Stimulated activated CD8-positive, alpha-beta memory T cell treated with anti-CD3 and anti-CD28 coated beads, Interleukin-7, amount 100 ng/mL, for 4 hours (primary cell): ENCODE data around the gene CDK2AP2.
"Not testable (repeated sequence)": the region's sequence is repeated elsewhere in the genome, so short reads cannot be mapped to it uniquely, and the experiment has no call there.

Experiments
- DNase-seq, 2 donors: peaks; one replicate each; pipeline ENCODE4 v3.0.0-alpha.2; 2020; ENCODE audit warnings: low read depth in 2 of 2

CDK2AP2 gene, protein sequence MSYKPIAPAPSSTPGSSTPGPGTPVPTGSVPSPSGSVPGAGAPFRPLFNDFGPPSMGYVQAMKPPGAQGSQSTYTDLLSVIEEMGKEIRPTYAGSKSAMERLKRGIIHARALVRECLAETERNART

DNA sequence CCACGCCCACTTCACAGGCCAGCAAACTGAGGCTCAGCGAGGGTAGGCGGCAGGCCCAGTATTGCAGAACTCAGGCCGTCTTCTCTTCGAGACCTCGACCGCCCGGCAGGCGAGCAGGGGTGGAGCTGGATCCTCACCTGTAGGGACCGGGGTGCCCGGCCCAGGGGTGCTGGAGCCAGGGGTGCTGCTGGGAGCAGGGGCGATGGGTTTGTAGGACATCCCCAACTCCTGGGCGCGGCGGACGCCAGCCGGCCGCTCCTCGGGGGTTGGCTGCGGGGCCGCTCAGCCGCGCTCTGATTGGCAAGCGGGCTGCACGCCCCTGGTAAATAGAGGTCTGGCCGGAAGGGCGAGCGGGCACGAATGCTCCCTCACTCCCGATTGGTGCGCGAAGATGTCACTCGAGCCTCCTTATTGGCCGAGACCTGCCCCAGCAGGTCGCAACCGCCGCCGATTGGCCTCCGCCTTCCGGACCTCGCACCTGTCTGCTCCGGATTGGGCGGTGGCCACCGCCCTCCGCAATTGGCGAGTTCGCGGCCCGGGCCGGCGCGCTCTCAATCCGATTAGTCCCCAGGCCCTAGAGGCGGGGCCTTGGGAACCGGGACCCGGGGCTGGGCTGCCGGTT lies at the start of gene CDK2AP2:
CDK2AP2 (minus strand) TSS at position 299 of the 622 bp plus-strand sequence; CDS start at position 219, 80 bp downstream.
- DNase-seq, result peak; percentile 93 to 98

DNA sequence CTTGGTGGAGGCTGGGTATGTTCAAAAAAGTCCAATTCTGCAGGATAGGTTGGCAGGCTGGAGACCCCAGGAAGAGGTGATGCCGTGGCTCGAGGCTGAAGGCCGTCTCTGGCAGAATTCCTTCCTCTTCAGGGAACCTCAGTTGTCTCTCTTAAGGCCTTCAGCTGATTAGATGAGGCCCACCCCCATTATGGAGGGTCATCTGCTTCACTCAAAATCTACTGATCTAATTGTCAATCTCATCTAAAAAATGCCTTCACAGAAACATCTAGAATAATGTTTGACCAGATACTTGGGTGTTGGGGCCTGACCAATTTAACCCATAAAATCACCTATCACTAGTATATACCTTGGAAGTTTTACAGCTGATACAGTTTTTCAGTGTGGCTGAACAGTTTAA lies 48.3 kb upstream of the CDK2AP2 start:
- DNase-seq, result no peak

DNA sequence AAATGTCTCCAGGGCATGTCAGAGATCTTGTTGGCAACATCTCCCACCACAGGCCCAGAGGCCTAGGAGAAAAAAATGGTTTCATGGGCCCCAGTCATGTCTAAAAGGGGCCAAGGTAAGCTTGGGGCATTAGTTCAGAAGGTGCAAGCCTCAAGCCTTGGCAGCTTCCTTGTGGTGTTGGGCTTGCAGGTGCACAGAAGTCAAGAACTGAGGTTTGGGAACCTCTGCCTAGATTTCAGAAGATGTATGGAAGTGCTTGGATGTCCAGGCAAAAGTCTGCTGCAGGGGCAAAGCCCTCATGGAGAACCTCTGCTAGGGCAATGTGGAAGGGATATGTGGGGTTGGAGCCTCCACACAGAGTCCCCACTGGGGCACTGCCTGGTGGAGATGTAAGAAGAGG lies 43.7 kb upstream of the CDK2AP2 start:
- DNase-seq, result not testable (repeated sequence)

DNA sequence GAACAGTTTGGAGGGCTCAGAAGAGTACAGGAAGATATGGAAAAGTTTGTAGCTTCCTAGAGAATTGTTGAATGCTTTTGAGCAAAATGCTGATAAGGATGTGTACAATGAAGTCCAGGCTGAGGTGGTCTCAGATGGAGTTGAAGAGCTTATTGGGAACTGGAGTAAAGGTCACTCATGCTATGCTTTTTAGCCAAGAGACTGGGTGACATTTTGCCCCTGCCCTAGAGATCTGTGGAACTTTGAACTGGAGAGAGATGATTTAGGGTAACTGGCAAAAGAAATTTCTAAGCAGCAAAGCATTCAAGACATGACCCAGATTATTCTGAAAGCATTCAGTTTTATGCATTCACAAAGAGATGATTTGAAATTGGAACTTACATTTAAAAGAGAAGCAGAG lies 43.2 kb upstream of the CDK2AP2 start:
- no peak for DNase-seq

DNA sequence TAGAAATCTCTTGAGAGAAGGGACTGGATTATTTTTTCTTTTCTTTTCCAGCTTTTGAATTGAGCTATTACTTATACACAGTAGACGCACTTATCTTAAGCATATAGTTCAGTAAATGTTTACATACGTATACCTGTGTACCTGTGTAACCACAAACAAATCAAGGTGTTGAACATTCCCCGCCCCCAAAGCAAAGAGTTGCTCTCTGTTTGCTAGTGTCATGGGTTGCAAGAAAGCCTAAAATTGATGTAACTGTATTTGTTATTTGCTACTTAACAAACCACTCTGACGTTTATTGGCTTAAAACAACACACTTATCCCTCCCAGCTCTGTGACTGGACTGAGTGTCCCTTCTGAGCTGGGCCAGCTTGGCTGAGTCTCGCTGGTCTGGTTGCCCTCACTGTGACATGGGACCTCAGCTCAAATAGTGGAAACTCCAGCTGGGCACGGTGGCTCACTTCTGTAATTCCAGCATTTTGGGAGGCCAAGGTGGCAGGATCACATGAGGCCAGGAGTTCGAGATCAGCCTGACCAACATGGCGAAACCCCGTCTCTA lies 40.7 kb upstream of the CDK2AP2 start:
- DNase-seq, result no peak

DNA sequence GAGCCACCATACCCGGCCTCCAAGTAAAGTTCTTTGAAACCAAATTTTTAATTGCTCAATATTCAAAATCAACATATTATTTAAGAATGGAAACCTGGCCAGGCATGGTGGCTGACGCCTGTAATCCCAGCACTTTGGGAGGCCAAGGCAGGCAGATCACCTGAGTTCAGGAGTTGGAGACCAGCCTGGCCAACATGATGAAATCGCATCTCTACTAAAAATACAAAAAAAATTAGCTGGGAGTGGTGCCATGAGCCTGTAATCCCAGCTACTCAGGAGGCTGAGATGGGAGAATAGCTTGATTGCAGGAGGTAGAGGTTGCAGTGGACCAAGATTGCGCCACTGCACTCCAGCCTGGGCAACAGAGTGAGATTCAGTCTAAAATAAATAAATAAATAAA lies 40.1 kb upstream of the CDK2AP2 start:
- DNase-seq, result not testable (repeated sequence)

DNA sequence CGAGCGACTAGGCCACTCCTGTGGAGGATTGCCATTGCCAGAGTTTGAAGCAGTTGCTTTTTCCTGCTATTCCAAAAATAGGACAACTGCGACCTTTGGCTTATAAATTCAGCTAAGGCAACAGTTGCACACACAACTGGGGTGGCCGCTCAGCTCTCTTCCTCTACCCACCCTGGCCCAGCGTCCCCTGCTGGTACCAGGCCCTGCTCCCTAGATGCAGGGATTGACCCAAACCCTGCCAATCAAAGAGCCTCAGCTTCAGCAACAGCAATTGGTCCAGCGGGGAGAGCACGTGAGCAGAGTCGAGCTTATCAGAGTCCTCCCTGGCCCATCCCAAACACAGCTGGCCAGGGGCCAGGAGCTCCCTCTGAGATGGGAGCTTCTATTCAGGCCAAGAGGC lies 37.3 kb upstream of the CDK2AP2 start:
- no peak for DNase-seq

DNA sequence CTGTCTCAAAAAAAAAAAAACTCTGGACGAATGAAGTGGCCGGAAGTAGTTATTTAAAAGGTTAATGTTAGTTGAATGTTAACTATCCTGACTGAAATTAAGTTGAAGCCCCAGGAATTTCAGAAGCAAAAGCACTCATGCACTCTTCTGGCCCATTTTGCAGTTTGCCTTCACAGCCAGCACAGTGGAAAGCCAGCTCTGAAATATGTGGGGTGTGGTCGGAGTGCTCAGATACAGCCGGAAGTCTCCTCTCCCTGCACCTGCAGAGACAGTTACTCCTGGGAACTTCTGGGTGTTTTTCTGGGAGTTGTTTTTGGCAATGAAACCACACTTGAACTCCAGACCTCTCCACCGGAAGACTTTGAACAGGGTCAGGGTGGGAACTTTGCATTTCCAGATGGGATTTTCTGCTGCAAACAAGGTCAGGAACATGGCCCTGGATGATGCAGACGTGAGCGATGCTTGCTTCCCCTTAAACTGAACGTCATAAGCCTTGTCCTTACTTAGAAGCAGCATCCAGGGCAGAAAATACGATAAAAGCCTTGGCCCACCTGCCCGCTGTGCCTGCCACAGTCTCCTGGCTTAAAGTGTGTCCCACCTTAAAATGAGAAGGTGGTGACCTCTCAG lies 36.8 kb upstream of the CDK2AP2 start:
- DNase-seq, result no peak

DNA sequence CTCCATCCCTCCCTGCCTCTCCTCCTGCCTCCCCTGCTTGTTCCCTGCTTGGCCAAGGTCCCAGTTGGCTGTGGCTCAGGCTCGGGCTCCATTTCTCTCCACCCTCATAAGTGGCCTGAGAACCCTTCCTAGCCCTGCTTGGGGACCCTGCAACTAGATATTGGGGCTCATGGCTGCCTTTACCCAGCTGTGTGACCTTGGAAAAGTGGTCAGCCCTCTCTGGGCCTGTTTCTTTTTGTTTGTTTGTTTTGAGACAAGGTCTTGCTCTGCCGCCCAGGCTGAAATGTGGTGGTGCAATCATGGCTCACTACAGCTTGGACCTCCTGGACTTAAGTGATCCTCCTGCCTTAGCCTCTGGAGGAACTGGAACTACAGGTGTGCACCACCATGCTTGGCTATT lies 35.6 kb upstream of the CDK2AP2 start:
- no peak for DNase-seq

DNA sequence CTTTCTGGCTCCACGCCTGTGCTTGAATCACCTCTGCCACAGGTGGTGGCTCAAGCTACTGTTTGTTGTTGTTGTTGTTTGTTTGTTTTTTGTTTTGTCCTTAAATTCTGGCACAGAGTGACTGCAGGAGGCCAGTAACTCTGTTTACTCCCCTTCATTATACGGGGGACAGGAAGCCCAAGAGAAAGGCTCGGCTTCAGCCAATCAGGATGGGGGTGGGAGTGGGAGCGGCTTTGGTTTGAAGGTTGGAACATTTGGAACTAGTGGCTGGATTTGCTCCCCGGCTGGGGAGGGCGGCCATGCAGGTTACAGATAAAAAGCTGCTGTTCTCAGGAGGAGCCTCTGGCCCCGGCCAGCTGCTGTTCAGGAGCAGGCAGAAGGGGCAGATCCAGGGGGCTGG lies 35.0 kb upstream of the CDK2AP2 start:
- DNase-seq, result no peak

DNA sequence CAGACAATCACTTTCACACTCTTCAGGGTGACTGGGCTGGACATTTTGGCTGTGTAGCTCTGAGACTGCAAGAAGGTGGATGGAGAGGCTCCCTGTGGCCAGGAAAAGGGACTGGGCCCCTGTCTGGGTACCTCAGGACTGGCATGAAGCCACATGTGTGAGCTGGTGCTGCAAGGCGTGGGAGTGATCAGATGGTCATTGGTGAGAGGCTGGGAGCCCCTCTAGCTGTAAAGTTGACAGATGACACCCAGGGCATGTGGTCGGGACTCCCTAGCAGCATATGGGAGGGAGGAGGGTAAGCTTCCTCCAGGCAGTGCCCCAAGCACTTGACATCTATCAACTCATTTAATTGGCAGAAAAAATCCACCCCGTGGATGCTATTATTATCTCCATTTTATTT lies 34.2 kb upstream of the CDK2AP2 start:
- no peak for DNase-seq

DNA sequence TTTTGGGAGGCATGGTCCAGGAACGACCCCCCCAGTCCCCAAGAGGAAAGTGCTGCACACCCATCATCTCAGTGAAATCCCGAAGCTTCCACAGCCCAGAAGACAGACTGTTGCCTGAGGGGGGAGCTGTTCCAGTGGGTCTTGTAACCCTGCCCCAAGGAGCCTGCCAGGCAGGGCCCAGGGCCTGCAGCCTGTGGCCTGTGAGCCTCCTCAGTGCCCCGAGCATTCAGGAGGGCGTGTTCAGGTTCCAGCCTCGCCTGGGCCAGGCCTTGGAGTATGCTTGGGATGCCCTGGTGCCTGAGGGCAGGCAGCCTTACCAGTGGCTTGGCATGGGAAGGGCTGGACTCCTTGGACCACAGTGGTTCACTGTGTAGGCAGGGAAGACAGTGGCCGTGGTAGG lies 33.2 kb upstream of the CDK2AP2 start:
- DNase-seq, result no peak

DNA sequence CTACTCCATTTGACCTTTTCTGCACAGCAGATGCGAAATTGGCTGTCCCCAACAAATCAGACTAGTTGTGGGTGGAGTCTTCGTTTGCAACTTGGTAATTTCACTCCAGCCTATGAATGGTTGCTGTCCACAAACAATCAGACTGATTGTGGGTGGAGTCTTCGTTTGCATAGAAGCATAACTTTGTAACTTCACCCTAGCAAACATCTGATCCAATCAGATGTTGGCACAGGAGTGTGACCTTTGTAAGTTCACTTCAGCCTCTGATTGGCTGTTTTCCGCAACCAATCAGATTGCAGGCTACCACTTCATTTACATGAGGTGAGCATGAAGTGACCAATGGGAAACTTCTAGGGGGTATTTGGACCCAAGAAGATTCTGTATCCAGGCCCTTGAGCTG lies 31.6 kb upstream of the CDK2AP2 start:
- DNase-seq, result no peak

DNA sequence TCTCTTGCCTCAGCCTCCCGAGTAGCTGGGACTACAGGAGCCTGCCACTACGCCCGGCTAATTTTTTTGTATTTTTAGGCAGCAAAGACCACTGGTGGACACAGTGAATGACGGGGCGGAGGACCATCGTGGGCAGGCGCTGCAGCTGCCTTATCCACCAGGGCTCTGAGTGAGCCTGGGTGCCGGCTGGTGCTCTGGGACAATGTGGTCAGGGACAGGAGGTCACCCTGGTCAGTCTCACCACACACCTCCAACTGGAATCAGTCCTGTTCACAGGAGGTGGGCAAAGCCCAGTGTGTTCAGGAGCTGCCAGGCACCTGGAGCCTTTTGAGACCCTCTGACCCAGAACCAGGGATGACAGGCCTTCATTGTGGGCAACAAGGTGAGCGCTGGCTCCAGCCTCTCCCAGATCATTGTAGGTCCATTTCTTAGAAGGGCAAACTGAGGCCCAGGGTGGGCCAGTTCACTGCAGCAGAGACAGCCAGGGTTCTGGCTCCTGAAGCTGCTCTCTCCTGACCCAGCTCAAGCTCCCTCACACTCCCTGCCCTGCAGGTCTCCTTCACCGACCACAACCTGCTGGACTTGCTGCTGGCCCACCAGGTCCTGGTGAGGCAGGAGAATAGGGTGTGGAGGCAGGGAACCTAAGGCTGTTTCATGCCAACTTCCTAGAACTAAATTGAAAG lies 31.0 kb upstream of the CDK2AP2 start:
- no peak for DNase-seq

DNA sequence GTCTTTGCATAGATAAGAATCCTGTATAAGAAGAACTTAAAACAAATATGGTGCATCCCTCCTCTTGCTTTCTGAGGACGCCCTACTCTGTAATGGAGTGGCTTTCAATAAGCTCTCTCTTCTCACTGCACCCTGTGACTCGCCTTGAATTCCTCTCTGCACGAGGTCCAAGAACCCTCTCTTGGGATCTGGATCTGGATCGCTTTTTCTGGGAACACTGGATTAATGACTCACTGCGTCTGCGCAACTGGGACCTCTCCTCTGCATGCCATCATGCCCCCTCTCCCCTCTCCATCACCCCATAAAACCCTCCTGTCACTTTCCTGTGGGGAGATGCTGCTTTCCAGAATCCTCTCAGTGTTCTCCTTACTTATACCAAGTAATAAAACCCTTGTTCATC lies 30.3 kb upstream of the CDK2AP2 start:
- DNase-seq, result no peak

DNA sequence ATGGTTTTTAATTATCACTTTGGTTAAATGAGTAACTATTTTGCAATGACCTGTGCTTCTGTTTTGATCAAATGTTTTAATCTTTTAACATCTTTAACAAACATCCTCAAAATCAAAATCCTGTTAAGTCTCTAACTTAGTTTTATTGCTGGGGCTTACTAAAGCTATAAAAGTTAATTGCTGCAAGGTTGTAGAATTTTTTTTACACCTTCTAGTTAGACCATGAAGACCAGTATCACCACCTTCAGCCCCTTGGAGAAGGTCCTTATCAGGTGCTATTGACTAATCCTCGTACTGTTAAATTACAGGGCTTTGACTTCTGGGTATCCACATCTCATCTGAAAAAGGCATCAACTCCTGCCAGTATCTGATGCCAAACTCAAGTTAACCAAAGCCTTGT lies 27.6 kb upstream of the CDK2AP2 start:
- DNase-seq, result no peak

DNA sequence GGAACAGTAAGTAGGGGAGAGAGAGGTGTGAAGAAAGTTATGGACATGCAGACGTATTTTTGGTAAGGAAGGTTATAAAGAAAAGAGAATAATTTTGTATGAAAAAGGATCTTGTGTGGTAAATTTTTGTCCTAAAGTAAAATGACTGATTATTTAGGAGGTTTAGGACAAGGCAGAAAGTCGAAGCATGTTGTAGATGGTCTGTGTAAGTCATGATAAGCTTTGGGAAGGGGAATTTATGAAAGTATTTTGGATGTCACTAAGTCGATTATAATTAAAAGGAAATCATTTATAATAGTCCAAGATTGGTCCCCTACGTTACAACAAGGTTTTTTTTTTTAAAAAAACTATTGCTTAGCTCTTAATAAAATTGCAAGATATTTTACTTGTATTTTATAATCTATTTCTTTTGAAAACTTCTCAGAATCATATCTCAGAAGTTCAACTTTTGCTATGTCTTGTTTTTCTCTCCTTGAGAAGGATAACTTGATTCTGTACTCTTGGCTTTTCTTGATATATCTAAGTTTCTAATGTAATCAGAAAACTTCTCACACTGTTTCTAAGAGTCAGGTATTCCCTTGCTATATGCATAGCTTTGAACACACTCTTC lies 26.2 kb upstream of the CDK2AP2 start:
- no peak for DNase-seq

DNA sequence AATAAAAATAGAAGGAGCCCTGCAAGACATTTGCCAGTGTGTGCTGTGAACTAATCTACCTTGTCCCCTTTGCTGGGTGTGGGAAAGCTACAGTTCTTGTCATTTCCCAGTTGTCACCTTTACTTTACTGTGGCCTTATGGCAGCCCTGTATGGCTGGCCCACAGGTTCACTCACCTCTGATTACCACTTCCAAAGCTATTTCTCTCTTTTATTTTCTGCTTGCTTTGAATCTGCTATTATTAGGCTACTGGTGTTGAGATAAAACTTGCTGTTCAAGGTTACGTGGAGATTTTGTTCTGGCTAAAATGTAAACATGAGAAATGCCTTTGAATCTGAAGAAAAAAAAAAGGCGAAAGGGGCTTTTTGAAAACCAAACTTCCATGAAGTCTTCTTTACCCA lies 24.9 kb upstream of the CDK2AP2 start:
- DNase-seq, result no peak

DNA sequence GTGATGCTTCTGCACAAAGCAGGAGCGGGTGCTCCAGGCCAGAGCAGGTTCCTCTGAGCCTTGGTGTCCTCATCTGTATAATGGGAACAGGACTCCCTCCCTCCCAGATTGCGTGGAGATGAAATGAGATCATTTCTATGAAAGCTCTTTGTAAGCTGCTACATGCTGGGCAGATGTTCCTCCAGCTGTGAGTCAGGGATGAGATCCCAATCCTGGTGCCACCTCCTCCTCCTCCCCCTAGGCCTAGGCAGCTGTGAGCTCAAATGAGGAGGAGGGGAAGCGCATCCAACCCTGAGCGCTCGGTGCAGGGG lies 22.3 kb upstream of the CDK2AP2 start:
- no peak for DNase-seq

DNA sequence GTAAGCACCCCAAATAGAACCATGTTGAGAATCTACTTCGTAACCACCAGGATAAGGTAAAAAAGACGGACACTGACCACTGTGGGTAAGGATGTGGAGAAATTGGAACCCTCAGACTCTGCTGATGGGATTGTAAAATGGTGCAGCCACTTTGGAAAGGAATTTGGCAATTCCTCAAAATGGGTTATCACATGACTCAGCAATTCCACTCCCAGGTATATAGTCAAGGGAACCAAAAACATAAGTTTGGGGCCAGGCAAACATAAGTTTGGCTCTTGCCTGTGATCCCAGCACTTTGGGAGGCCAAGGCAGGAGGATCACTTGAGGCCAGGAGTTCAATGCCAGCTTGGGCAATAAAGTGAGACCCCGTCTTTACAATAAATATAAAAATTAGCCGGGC lies 20.4 kb upstream of the CDK2AP2 start:
- no peak for DNase-seq

DNA sequence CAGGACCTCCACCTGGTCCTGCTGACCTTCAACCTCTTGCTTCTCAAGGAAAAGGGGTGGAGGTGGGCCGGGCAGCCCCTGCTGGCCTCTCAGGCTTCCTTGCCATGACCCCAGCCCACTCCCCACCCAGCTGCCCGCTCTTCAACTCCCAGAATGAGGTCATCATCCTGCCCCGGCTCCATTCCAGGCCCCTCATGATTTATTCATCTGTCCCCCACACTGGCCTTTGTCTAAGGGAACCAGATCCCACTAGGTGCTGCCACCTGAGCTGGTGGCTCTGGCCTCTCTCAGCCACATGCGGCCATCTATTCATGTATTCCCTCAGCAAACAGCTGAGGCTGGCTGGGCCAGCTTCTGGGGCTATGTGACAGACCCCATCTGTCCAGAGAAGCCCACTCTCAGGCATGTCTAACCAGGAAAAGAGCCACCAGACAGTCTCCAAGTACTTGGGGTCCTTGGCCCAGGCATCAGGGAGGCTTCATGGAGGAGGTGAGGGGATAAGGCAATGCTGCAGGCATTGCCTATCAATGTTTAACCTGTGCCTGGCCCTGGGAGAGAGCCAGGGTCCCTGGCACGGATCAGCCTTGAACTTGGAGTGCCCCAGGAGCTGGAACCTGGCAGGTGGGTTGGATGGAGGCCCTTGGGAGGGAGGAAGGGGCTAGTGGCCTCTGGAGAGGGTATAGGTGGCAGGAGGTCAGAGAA lies 17.5 kb upstream of the CDK2AP2 start:
- no peak for DNase-seq

DNA sequence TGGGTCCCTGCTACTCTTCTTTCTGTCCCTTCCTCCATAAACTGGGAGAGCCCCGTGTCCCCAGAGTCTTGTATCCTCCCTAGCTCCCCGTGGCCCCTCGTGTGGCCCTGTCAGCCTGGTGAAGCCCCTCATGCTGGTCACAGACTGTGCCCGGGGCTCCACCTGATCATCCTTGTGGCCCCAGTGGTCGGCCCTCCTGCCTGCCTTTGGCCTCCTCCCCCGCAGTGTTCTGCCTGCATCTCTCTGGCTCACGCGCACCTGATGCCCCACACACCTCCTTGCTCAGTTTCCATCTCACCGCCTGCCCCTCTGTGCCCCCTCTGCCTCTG lies 16.5 kb upstream of the CDK2AP2 start:
- no peak for DNase-seq
